HG03095 (cell line): ENCODE measurements around the gene CYREN.
"Not testable (repeated sequence)": the region's sequence is repeated elsewhere in the genome, so short reads cannot be mapped to it uniquely, and the experiment has no call there.

Source experiments
- ATAC-seq: cut with Tn5 transposase; IDR thresholded peaks from one replicate; pipeline ENCODE4 v1.9.1; 2021; ENCODE audit warnings: moderate library complexity; ENCODE audit not compliant: unreplicated experiment

The CYREN gene

GRCh38 chr7:135160858-135161653, 9.5 kb downstream of the CYREN start:
- ATAC-seq = no peak

- ATAC-seq = peak; percentile 53
Observed at GRCh38 chr7:135160098-135160857, 10.2 kb downstream of the CYREN start.

GRCh38 chr7:135159359-135160085, 11.0 kb downstream of the CYREN start:
- ATAC-seq = no peak

GRCh38 chr7:135158874-135159273, 11.6 kb downstream of the CYREN start:
- ATAC-seq = no peak

- ATAC-seq = no peak
Observed at GRCh38 chr7:135158141-135158655, 12.3 kb downstream of the CYREN start.

GRCh38 chr7:135156290-135156689, 14.2 kb downstream of the CYREN start:
- no peak for ATAC-seq

- ATAC-seq = no peak
Observed at GRCh38 chr7:135154734-135155133, 15.8 kb downstream of the CYREN start.

- no peak for ATAC-seq
Observed at GRCh38 chr7:135152442-135152841, 18.1 kb downstream of the CYREN start.

GRCh38 chr7:135151533-135151932, 19.0 kb downstream of the CYREN start:
- ATAC-seq = no peak

- no peak for ATAC-seq
Observed at GRCh38 chr7:135151132-135151531, 19.4 kb downstream of the CYREN start.

GRCh38 chr7:135150072-135150782, 20.3 kb downstream of the CYREN start:
- no peak for ATAC-seq

- peak; percentile 65 for ATAC-seq
Observed at GRCh38 chr7:135147899-135148721, 22.4 kb downstream of the CYREN start, which contains the start of gene TMEM140. Gene TMEM140 (plus strand): TSS chr7:135148072. CDS start chr7:135164442, 16,370 bp downstream.

- ATAC-seq = no peak
Observed at GRCh38 chr7:135147341-135147898, 23.1 kb downstream of the CYREN start.

GRCh38 chr7:135143885-135144668, 26.4 kb downstream of the CYREN start:
- no peak for ATAC-seq

- no peak for ATAC-seq
Observed at GRCh38 chr7:135129579-135129978, 40.9 kb downstream of the CYREN start.

- no peak for ATAC-seq
Observed at GRCh38 chr7:135128931-135129330, 41.6 kb downstream of the CYREN start.

GRCh38 chr7:135124631-135125030, 45.9 kb downstream of the CYREN start:
- not testable (repeated sequence) for ATAC-seq

- no peak for ATAC-seq
Observed at GRCh38 chr7:135121868-135122267, 48.6 kb downstream of the CYREN start.

- no peak for ATAC-seq
Observed at GRCh38 chr7:135117096-135117495, 53.4 kb downstream of the CYREN start.
